Measurements from ENCODE around the gene DHX16. TPM values are rescaled to one million over a fixed set of nuclear protein-coding genes. Genes with fewer than 3 reads are reported as not detected.

Gene DHX16
- total RNA-seq, 4 donors from 2014 or later, result 16.0 to 34.5 (median 22.5) TPM

GRCh38 chr6:30716879-30717128 lies 44.0 kb upstream of the DHX16 start:
- TF ChIP-seq CTCF (IDR thresholded peaks at IDR 0.05; ENCODE audit: low read depth), result no peak

GRCh38 chr6:30714263-30714662 lies 41.5 kb upstream of the DHX16 start:
- TF ChIP-seq CTCF (IDR thresholded peaks at IDR 0.05; ENCODE audit: low read depth), result no peak

- TF ChIP-seq CTCF (IDR thresholded peaks at IDR 0.05; ENCODE audit: low read depth), result no peak
Observed at GRCh38 chr6:30712441-30712945, 39.7 kb upstream of the DHX16 start.

GRCh38 chr6:30711758-30712380 lies 39.1 kb upstream of the DHX16 start:
- no peak for TF ChIP-seq CTCF (IDR thresholded peaks at IDR 0.05; ENCODE audit: low read depth)

- no peak for TF ChIP-seq CTCF (IDR thresholded peaks at IDR 0.05; ENCODE audit: low read depth)
Observed at GRCh38 chr6:30709101-30709868, 36.5 kb upstream of the DHX16 start.

- no peak for TF ChIP-seq CTCF (IDR thresholded peaks at IDR 0.05; ENCODE audit: low read depth)
Observed at GRCh38 chr6:30707281-30707850, 34.6 kb upstream of the DHX16 start.

GRCh38 chr6:30705620-30706019 lies 32.8 kb upstream of the DHX16 start:
- TF ChIP-seq CTCF (IDR thresholded peaks at IDR 0.05; ENCODE audit: low read depth), result no peak
